Measurements from ENCODE around the gene ARFGEF3.

Gene ARFGEF3

DNA sequence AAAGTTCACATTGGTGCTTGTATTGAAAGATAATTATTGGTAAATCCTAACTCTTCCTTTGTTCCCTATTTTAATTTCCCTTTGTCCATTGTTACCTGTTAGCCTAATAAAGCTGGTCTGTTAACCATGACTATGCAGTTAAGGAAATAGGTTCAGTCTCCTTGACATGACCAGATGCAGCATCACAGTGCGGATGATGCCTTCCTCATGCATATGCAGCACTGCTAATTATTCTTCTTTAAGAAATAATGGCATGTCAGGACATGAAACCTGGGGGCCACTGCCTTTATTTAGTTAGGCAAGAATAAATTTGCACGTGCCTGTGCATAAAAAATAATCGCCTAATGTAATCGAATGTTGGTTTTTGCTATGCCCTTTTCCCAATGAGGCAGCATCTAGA is 40.1 kb downstream of the ARFGEF3 start:
- TF ChIP-seq, protein P1, sequence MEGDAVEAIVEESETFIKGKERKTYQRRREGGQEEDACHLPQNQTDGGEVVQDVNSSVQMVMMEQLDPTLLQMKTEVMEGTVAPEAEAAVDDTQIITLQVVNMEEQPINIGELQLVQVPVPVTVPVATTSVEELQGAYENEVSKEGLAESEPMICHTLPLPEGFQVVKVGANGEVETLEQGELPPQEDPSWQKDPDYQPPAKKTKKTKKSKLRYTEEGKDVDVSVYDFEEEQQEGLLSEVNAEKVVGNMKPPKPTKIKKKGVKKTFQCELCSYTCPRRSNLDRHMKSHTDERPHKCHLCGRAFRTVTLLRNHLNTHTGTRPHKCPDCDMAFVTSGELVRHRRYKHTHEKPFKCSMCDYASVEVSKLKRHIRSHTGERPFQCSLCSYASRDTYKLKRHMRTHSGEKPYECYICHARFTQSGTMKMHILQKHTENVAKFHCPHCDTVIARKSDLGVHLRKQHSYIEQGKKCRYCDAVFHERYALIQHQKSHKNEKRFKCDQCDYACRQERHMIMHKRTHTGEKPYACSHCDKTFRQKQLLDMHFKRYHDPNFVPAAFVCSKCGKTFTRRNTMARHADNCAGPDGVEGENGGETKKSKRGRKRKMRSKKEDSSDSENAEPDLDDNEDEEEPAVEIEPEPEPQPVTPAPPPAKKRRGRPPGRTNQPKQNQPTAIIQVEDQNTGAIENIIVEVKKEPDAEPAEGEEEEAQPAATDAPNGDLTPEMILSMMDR (IDR thresholded peaks at IDR 0.05): no peak
- DNase-seq (ENCODE audit: low spot score): no peak

DNA sequence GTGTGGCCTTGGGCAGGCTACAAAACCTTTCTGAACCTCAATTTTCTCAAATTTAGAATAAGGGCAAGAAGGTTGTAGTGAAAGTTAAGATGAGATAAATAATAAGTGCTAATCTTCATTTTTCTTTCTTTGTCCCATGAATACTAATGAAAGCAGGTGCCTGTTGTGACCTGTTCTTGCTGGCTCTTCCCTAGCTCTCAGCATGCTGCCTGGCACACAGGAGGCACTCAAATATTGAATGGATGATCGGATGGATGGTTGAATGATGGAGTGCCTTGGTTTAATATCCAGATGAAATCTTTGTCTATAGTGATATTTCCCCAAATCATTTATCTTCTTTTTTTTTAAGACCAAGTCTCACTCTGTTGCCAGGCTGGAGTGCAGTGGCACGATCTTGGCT is 41.6 kb downstream of the ARFGEF3 start:
- Histone ChIP-seq H3K4me3 (no peak overlapping the region), H3K27ac (no peak overlapping the region)
- DNase-seq (ENCODE audit: low spot score): no peak
- TF ChIP-seq, protein P1 (IDR thresholded peaks at IDR 0.05): no peak

More for the DNA sequence above, 40.1 kb downstream of the ARFGEF3 start:
- no peak overlapping the region for H3K27ac ChIP-seq
- H3K4me3 ChIP-seq: no peak overlapping the region

DNA sequence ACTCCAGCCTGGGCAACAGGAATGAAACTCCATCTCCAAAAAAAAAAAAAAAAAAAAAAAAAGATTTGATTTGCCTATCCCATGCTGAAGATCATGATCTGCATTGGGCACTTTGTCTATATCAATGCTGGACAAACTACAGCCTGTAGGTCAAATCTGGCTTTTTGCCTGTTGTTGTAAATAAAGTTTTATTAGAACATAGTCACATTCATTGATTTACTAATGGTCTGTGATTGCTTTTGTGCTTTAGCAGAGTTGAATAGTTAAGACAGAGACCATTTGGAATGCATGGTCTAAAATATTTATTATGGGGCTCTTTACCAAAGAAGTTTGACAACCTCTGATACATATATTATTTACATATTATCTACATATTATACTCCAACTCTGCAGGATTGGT is 42.6 kb downstream of the ARFGEF3 start:
- H3K27ac ChIP-seq: no peak overlapping the region
- no peak overlapping the region for H3K4me3 ChIP-seq
- DNase-seq (ENCODE audit: low spot score): no peak
- TF ChIP-seq, protein P1 (IDR thresholded peaks at IDR 0.05): no peak

DNA sequence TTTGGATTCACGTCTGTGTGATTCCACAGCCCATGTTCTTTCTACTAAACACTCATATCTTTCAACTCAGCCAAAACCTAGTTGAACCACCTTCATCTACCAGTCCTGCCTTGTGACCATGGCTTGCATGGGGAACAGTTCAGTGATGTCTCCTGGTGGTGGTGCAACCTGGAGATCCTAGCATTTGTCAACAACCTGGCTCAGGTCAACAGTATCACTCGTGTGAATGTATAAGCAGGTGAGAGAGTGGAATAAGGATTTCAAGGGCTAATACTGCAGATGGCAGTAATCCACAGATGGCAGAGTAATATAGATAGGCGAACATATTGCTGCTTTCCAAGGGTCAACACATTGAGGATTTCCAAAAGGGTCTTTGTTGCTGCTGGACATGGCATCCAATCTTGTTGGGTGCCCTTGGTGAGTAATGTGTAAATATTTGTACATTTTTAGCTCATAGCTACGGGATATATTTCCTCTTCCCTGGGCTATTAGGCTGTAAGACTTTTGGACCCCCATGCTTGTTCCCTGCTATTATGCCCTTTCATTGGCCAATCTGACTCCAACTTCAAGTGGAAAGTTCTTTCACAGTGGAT is 43.1 kb downstream of the ARFGEF3 start:
- no peak overlapping the region for H3K4me3 ChIP-seq
- DNase-seq (ENCODE audit: low spot score): no peak
- TF ChIP-seq, protein P1 (IDR thresholded peaks at IDR 0.05): no peak
- H3K27ac ChIP-seq: no peak overlapping the region

DNA sequence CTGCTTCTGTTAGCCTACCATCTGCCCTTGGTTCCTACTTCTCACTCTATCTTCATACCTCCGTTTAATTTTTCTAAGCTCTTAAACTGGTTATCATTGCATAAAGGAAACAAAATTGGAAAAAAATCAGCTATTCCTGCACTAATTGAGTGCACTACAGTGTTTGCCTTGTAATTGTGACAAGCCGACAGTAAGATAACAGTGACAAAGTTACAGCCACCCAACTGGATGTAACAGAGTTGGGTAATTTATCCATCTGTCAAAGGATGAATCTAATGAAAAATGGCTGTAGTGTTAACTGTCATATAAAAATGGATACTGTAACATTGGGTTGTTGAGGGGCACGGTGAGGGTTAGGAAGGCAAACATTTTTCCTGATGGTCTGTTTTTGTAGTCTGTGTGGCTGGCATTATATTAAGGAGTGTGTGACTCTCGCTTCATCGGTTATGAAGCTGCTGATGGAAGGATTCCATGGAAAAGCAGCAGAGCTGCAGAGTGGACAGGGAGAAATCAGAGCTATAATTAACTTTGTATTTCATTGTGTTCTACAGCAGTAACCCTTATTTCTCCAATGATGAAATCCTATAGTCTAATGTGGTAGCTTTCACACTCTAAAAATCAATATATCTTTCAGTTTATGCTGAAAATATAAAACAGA is 43.8 kb downstream of the ARFGEF3 start:
- H3K4me3 ChIP-seq: no peak overlapping the region
- no peak overlapping the region for H3K27ac ChIP-seq
- TF ChIP-seq, protein P1 (IDR thresholded peaks at IDR 0.05): no peak
- no peak for DNase-seq (ENCODE audit: low spot score)

DNA sequence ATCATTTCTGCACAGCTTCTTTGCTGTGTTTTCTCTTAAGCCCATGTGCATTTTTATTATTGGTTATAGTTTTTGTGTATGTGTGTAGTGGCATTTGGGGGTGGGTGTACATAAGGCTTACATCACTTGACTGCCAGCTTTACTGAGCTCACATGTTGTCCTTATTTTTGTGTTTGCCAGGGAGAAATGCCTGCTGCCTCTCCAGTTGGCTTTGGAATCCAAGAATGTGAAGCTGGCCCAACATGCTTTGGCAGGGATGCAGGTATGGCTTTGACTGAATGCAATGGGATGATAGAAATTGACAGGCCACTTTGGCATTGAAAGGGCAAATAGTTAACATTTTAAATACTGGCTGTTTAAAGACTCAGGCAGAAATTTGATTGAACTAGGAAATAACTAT is 45.1 kb downstream of the ARFGEF3 start:
- TF ChIP-seq, protein P1 (IDR thresholded peaks at IDR 0.05): no peak
- Histone ChIP-seq H3K4me3 (no peak overlapping the region), H3K27ac (no peak overlapping the region)
- no peak for DNase-seq (ENCODE audit: low spot score)

DNA sequence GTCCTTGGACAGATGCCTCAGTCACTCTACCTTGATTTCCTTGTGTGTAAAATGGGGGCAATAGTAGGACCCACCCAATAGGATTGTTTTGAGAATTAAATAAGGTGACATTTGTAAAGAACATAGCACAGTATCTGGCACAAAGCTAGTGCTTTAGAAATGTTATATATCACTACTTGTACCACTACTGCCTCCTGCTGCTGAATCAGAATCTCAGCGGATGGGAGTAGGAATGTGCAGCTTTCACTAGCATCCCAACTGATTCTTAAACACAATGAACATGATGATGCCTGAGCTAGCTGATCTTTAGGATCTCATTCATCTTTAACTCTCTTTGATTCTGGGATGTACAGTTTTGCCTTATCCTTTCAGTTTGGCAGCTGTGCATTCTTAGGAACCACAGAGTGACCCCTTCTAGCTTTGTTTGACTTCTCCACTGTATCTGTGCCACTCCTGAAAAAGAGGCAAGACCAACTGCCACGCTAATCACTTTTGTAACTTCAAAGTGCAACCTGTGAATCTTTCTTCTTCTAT is 49.4 kb downstream of the ARFGEF3 start:
- Histone ChIP-seq H3K27ac (no peak overlapping the region), H3K4me3 (no peak overlapping the region)
- DNase-seq (ENCODE audit: low spot score): no peak
- TF ChIP-seq, protein P1 (IDR thresholded peaks at IDR 0.05): no peak
